ENCODE results near the gene ST14. TPM values are rescaled to one million over a fixed set of nuclear protein-coding genes. Genes with fewer than 3 reads are reported as not detected.

The ST14 gene
- total RNA-seq, 1 donor from 2014 or later = 0.12 TPM

- no peak for DNase-seq
- H3K36me3 Mint-ChIP-seq (ENCODE audit: unreplicated experiment) = peaks cover 14% of the 10 kb centered on the region
- no peak overlapping the region for H3K27ac Mint-ChIP-seq (ENCODE audit: unreplicated experiment)
These were observed 25.9 kb upstream of the ST14 start for GRCh38 chr11:130133716-130134115.

GRCh38 chr11:130136107-130136506, 23.5 kb upstream of the ST14 start:
- H3K4me1 Mint-ChIP-seq (ENCODE audit: low read depth, unreplicated experiment) = no peaks in the 10 kb centered on the region
- H3K36me3 Mint-ChIP-seq (ENCODE audit: unreplicated experiment) = peaks cover 9% of the 10 kb centered on the region
- H3K9me3 Mint-ChIP-seq (ENCODE audit: unreplicated experiment) = peaks cover 3% of the 10 kb centered on the region
- TF ChIP-seq CTCF (IDR thresholded peaks at IDR 0.05; ENCODE audit: partially characterized antibody, unreplicated experiment) = no peak
- H3K4me3 Mint-ChIP-seq (ENCODE audit: unreplicated experiment) = no peak overlapping the region
- peaks cover 6% of the 10 kb centered on the region for H3K27me3 Mint-ChIP-seq (ENCODE audit: unreplicated experiment)
- DNase-seq = no peak
- H3K27ac Mint-ChIP-seq (ENCODE audit: unreplicated experiment) = no peak overlapping the region

More at GRCh38 chr11:130133716-130134115, 25.9 kb upstream of the ST14 start:
- H3K4me1 Mint-ChIP-seq (ENCODE audit: low read depth, unreplicated experiment) = no peaks in the 10 kb centered on the region
- no peak overlapping the region for H3K4me3 Mint-ChIP-seq (ENCODE audit: unreplicated experiment)
- peaks cover 6% of the 10 kb centered on the region for H3K27me3 Mint-ChIP-seq (ENCODE audit: unreplicated experiment)
- no peak for TF ChIP-seq CTCF (IDR thresholded peaks at IDR 0.05; ENCODE audit: partially characterized antibody, unreplicated experiment)
- H3K9me3 Mint-ChIP-seq (ENCODE audit: unreplicated experiment) = peaks cover 2% of the 10 kb centered on the region

- Mint-ChIP-seq H3K4me1 (ENCODE audit: low read depth, unreplicated experiment) (no peaks in the 10 kb centered on the region), H3K27ac (ENCODE audit: unreplicated experiment) (no peak overlapping the region), H3K9me3 (ENCODE audit: unreplicated experiment) (peaks cover 3% of the 10 kb centered on the region), H3K27me3 (ENCODE audit: unreplicated experiment) (peaks cover 6% of the 10 kb centered on the region), H3K36me3 (ENCODE audit: unreplicated experiment) (peaks cover 9% of the 10 kb centered on the region), H3K4me3 (ENCODE audit: unreplicated experiment) (no peak overlapping the region)
- DNase-seq = no peak
- TF ChIP-seq CTCF (IDR thresholded peaks at IDR 0.05; ENCODE audit: partially characterized antibody, unreplicated experiment) = no peak
These were observed 21.6 kb upstream of the ST14 start for GRCh38 chr11:130137999-130138398.

- no peaks in the 10 kb centered on the region for H3K36me3 Mint-ChIP-seq (ENCODE audit: unreplicated experiment)
- DNase-seq = no peak
- no peak overlapping the region for H3K27ac Mint-ChIP-seq (ENCODE audit: unreplicated experiment)
- peaks cover 6% of the 10 kb centered on the region for H3K27me3 Mint-ChIP-seq (ENCODE audit: unreplicated experiment)
- H3K4me1 Mint-ChIP-seq (ENCODE audit: low read depth, unreplicated experiment) = no peaks in the 10 kb centered on the region
- H3K9me3 Mint-ChIP-seq (ENCODE audit: unreplicated experiment) = peaks cover 3% of the 10 kb centered on the region
- H3K4me3 Mint-ChIP-seq (ENCODE audit: unreplicated experiment) = no peak overlapping the region
- no peak for TF ChIP-seq CTCF (IDR thresholded peaks at IDR 0.05; ENCODE audit: partially characterized antibody, unreplicated experiment)
These were observed 20.2 kb upstream of the ST14 start for GRCh38 chr11:130139401-130139800.

- Mint-ChIP-seq H3K27me3 (ENCODE audit: unreplicated experiment) (peaks cover 2% of the 10 kb centered on the region), H3K4me1 (ENCODE audit: low read depth, unreplicated experiment) (peaks cover 4% of the 10 kb centered on the region), H3K4me3 (ENCODE audit: unreplicated experiment) (no peak overlapping the region), H3K9me3 (ENCODE audit: unreplicated experiment) (peaks cover 3% of the 10 kb centered on the region), H3K36me3 (ENCODE audit: unreplicated experiment) (no peaks in the 10 kb centered on the region), H3K27ac (ENCODE audit: unreplicated experiment) (no peak overlapping the region)
- TF ChIP-seq CTCF (IDR thresholded peaks at IDR 0.05; ENCODE audit: partially characterized antibody, unreplicated experiment) = no peak
- DNase-seq = no peak
These were observed 17.8 kb upstream of the ST14 start for GRCh38 chr11:130141561-130142341.

Data from glutamatergic neuron (in vitro differentiated cells).